ENCODE data around the gene ZNF587. TPM values are rescaled to one million over a fixed set of nuclear protein-coding genes. Genes with fewer than 3 reads are reported as not detected.
"Not testable (repeated sequence)": the region's sequence is repeated elsewhere in the genome, so short reads cannot be mapped to it uniquely, and the experiment has no call there.

The ZNF587 gene
- total RNA-seq, 2 donors from 2014 or later: 46.4 to 70.7 TPM

GRCh38 chr19:57829316-57829715 is 20.3 kb upstream of the ZNF587 start:
- intact Hi-C loops (cut with DNase I): no loop called here
- no peak for TF ChIP-seq CTCF (IDR thresholded peaks at IDR 0.05)
- Histone ChIP-seq H3K27ac (no peak overlapping the region), H3K9ac (ENCODE audit: low read depth in 2 of 2, low read length in 2 of 2) (no peak overlapping the region), H3K27me3 (no peaks in the 10 kb centered on the region), H3K4me1 (no peaks in the 10 kb centered on the region), H3K36me3 (no peaks in the 10 kb centered on the region), H3K9me3 (no peaks in the 10 kb centered on the region), H3K4me3 (no peak overlapping the region)
- DNase-seq: no peak

GRCh38 chr19:57830071-57830602 is 19.5 kb upstream of the ZNF587 start, which contains the start of gene ZNF587B:
TSS of gene ZNF587B (plus strand) at chr19:57830299. CDS start at chr19:57830529, 230 bp downstream.
- H3K36me3 ChIP-seq: no peaks in the 10 kb centered on the region
- peak; percentile 63 for DNase-seq
- no peaks in the 10 kb centered on the region for H3K27me3 ChIP-seq
- no peaks in the 10 kb centered on the region for H3K9me3 ChIP-seq
- no peak within 1 kb of the TSS for H3K9ac ChIP-seq (ENCODE audit: low read depth in 2 of 2, low read length in 2 of 2)
- peak; percentile 40 for TF ChIP-seq CTCF (IDR thresholded peaks at IDR 0.05)
- H3K4me3 ChIP-seq: peak within 1 kb of the TSS; percentile 19
- H3K4me1 ChIP-seq: no peaks in the 10 kb centered on the region
- intact Hi-C loops (cut with DNase I): no loop called here
- no peak within 1 kb of the TSS for H3K27ac ChIP-seq

GRCh38 chr19:57836991-57837390 is 12.7 kb upstream of the ZNF587 start:
- H3K9ac ChIP-seq (ENCODE audit: low read depth in 2 of 2, low read length in 2 of 2); H3K27ac ChIP-seq; H3K27me3 ChIP-seq; H3K4me3 ChIP-seq; intact Hi-C loops (cut with DNase I); DNase-seq; H3K36me3 ChIP-seq; H3K9me3 ChIP-seq; H3K4me1 ChIP-seq: not testable (repeated sequence)

GRCh38 chr19:57838622-57839191 is 11.0 kb upstream of the ZNF587 start:
- DNase-seq, H3K27ac ChIP-seq, H3K36me3 ChIP-seq: not testable (repeated sequence)

GRCh38 chr19:57841122-57841763 is 8.4 kb upstream of the ZNF587 start:
- Histone ChIP-seq H3K36me3 (no peaks in the 10 kb centered on the region), H3K4me1 (no peaks in the 10 kb centered on the region), H3K4me3 (no peak overlapping the region), H3K9me3 (no peaks in the 10 kb centered on the region), H3K9ac (ENCODE audit: low read depth in 2 of 2, low read length in 2 of 2) (no peak overlapping the region), H3K27ac (no peak overlapping the region), H3K27me3 (no peaks in the 10 kb centered on the region)
- TF ChIP-seq CTCF (IDR thresholded peaks at IDR 0.05): no peak
- DNase-seq: no peak
- intact Hi-C loops (cut with DNase I): no loop called here

More at GRCh38 chr19:57838622-57839191, 11.0 kb upstream of the ZNF587 start:
- H3K9me3 ChIP-seq; intact Hi-C loops (cut with DNase I); H3K4me3 ChIP-seq; H3K9ac ChIP-seq (ENCODE audit: low read depth in 2 of 2, low read length in 2 of 2); H3K4me1 ChIP-seq; H3K27me3 ChIP-seq: not testable (repeated sequence)

- H3K36me3 ChIP-seq; H3K4me3 ChIP-seq; H3K27me3 ChIP-seq; H3K27ac ChIP-seq; DNase-seq; H3K9me3 ChIP-seq; intact Hi-C loops (cut with DNase I); H3K4me1 ChIP-seq; H3K9ac ChIP-seq (ENCODE audit: low read depth in 2 of 2, low read length in 2 of 2): not testable (repeated sequence)
These were observed 2.5 kb upstream of the ZNF587 start for GRCh38 chr19:57847164-57847563.

- H3K36me3 ChIP-seq; H3K9me3 ChIP-seq; H3K27ac ChIP-seq; H3K4me3 ChIP-seq; DNase-seq; H3K9ac ChIP-seq (ENCODE audit: low read depth in 2 of 2, low read length in 2 of 2); intact Hi-C loops (cut with DNase I); H3K27me3 ChIP-seq; H3K4me1 ChIP-seq: not testable (repeated sequence)
These were observed 445 bp upstream of the ZNF587 start for GRCh38 chr19:57849162-57849665.
